Stimulated activated CD8-positive, alpha-beta memory T cell treated with anti-CD3 and anti-CD28 coated beads, Interleukin-4, amount 100 ng/mL, for 4 hours (primary cell): ENCODE measurements around the gene LGR4.
"Not testable (repeated sequence)": the region's sequence is repeated elsewhere in the genome, so short reads cannot be mapped to it uniquely, and the experiment has no call there.

Source experiments
- DNase-seq, 2 donors: peaks; one replicate each; pipeline ENCODE4 v3.0.0-alpha.2; 2020; ENCODE audit warnings: low read depth in 2 of 2, low spot score in 1 of 2

LGR4 gene, protein sequence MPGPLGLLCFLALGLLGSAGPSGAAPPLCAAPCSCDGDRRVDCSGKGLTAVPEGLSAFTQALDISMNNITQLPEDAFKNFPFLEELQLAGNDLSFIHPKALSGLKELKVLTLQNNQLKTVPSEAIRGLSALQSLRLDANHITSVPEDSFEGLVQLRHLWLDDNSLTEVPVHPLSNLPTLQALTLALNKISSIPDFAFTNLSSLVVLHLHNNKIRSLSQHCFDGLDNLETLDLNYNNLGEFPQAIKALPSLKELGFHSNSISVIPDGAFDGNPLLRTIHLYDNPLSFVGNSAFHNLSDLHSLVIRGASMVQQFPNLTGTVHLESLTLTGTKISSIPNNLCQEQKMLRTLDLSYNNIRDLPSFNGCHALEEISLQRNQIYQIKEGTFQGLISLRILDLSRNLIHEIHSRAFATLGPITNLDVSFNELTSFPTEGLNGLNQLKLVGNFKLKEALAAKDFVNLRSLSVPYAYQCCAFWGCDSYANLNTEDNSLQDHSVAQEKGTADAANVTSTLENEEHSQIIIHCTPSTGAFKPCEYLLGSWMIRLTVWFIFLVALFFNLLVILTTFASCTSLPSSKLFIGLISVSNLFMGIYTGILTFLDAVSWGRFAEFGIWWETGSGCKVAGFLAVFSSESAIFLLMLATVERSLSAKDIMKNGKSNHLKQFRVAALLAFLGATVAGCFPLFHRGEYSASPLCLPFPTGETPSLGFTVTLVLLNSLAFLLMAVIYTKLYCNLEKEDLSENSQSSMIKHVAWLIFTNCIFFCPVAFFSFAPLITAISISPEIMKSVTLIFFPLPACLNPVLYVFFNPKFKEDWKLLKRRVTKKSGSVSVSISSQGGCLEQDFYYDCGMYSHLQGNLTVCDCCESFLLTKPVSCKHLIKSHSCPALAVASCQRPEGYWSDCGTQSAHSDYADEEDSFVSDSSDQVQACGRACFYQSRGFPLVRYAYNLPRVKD

DNA sequence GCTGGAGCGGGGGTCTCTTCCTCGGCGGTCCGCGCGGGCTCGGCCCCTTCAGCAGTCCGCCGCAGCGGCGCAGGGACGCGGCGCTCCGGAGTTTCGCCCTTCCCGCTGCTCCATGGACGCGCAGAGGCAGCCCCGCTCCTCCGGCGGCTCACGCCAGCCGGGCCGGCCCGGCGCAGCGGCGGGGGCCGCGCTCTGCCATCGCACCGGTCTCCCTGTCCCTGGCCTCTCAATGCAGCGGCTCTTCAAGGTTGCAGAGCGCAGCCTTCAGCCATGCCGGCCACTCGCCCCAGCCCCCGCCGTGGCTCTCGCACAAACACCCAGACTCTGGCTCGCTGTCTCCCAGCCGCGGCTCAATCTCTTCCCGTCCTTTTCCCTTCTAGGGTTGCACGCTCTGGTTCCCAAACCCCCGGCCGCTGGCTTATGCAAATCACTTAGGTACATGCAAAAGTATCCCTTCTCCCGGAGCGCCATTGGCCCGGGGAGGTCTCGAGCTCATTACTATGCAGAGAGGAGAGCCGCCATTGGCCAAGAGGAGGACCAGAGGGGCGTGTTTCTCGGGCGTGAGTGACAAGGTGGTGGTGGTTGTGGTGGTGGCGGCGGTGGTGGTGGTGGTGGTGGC is at the start of gene LGR4:
LGR4 (minus strand) TSS at position 393 of the 619 bp plus-strand sequence. CDS start 488 bp downstream, outside the sequence.
- DNase-seq: peak; percentile 26 to 46

- no peak for DNase-seq
Observed at GRCh38 chr11:27520226-27520625, 47.6 kb upstream of the LGR4 start.

DNA sequence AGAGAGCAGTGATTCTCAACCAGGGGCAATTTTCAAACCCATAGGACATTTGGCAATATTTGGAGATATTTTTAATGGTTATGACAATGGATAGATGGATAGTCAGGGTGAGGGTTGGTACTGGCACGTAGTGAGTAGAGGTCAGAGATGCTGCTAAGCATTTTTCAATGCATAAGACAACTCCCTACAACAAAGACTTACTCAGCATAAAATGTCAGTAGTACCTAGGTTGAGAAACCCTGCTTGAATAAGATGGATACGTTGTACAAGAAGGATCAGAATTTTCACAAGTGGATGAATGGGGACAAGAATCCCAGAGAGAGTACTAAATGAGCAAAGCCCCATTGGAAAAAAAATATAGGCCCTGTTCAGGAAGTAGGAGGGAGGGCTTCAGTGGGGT is 45.9 kb upstream of the LGR4 start:
- no peak for DNase-seq

GRCh38 chr11:27517490-27517889 is 44.9 kb upstream of the LGR4 start:
- DNase-seq: not testable (repeated sequence)

GRCh38 chr11:27514558-27514957 is 42.0 kb upstream of the LGR4 start:
- no peak for DNase-seq

DNA sequence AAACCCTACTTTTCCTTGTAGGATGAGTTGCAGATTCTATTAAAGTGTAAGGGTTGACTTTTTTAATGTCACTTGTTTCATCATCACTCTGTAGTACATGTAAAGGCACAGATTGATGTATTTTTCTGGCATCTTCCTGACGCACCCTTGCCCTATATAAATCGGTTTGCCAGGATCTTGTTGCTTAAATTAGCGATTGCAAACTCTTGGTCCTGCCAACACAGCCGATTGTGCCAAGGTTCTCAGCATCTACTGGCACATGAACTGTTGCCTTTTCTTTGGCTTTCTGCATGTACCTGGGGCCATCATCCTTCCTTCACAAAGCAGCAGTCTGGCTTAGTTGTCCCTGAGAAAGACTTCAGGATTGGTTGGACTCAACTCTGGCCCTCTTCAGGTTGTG is 41.5 kb upstream of the LGR4 start:
- no peak for DNase-seq

GRCh38 chr11:27513389-27513788 is 40.8 kb upstream of the LGR4 start:
- no peak for DNase-seq

- DNase-seq: no peak
Observed at GRCh38 chr11:27512238-27512637, 39.6 kb upstream of the LGR4 start.

GRCh38 chr11:27509908-27510307 is 37.3 kb upstream of the LGR4 start:
- no peak for DNase-seq

- no peak for DNase-seq
Observed at GRCh38 chr11:27507557-27508322, 35.1 kb upstream of the LGR4 start.

DNA sequence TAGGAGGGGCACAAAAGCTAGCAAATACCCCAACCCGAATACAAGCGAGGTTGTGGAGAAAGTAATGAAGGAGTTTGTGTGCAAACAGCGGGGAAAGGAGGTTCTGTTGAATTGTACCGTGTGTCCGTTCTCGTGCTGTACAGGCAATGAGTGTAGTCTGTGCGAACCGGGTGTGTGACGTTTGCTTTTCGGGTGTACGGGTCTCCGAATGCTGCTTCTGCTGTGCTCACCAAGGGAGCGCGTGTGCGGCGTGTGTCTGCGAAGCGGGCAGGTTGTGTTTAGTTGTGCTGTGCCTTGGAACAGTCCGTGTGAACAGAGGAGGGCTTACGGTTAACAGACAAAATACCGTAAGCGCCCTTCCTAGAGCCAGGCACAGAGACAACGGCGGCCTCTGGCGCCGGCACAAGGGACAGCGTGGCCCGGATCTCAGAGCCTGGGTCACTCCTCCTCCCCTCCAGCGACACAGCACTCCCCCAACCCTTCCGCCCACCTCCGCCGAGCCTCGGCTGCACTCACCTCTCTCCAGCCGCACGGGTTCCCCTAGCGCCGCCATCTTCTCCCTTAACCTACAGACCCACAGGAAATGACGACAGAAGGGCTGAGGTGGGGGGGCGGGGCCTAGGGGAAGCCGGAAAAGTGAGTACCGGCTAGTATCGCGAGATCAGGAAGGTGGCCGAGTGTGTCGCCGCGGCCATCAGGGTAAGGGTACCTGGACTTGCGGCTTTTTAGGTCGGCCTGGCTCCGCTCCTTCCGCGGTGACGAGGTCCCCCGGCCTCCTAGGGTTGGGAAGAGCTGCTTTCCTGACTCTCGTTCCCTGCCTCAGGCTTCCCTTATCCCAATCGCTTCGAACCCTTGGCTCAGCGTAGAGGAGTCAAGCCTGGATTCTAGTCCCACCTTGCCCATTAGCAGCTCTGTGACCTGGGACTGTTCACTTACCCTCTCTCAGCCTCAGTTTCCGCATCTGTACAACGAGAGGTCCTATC is 33.9 kb upstream of the LGR4 start, which contains the start of gene LIN7C:
LIN7C (minus strand) TSS at position 570 of the 983 bp plus-strand sequence; CDS start at position 553, 17 bp downstream.
- peak; percentile 93 to 94 for DNase-seq

GRCh38 chr11:27505781-27506180 is 33.2 kb upstream of the LGR4 start:
- DNase-seq: no peak

GRCh38 chr11:27504205-27504604 is 31.6 kb upstream of the LGR4 start:
- DNase-seq: no peak

DNA sequence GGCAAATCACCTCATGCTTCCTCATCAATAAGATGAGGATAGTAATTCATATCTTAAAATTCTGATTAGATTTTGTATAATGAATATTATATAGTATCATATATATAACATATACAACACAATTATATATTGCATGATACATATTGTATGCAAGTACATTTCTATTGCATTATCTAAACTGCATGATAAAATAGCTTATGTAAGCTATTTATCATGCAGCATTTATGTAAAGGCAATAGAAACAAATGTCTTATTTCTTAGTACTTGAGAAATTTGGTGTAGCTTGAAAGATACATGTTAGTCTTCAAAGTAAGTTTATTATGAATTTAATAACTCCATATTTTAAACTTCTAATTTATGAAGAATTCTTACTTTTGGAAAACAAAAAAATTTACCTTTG is 28.5 kb upstream of the LGR4 start:
- no peak for DNase-seq

DNA sequence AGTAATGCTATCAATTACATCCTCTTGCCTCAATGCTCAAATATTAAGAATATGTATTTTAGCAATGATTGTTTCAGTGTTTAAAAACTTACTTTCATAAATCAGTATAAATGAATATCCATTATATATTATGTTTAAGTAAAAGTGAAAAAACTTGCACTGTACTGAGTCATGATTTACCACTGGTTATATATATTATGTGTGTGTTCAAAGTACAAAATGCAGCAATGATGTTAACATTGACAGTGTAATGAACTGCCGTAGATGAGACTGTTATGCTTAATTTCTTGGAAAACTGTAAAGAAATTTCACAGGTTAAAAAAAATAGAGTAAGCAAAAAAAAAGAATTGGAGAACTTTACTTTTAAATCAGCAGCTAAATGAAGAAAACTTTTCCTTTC is 25.3 kb upstream of the LGR4 start:
- no peak for DNase-seq

DNA sequence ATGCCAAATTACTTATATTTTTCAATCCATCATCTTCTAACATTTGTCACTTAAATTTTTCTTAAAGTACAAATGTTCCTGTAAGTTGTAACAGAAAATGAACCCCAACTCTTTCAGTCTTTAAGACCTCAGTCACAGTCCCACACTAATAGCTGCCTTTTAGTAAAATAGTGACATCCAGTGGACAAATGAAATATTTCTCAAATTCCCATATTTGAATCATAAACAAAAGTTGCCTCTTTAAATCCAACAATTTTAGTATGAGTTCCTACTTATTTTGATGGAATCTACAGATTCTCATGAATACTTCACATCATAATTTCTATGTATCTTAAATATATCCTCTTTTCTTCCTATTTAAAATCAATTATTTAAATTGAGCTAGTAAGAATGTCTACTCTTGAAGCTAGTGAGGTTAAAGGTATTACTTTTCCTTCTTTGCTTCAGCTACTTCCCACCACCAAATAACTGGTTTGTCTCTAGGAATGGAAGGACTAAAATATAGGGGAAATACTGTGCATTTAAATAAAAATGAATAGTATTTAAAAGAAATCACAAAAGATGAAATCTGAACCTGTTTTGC is 24.8 kb upstream of the LGR4 start:
- no peak for DNase-seq

DNA sequence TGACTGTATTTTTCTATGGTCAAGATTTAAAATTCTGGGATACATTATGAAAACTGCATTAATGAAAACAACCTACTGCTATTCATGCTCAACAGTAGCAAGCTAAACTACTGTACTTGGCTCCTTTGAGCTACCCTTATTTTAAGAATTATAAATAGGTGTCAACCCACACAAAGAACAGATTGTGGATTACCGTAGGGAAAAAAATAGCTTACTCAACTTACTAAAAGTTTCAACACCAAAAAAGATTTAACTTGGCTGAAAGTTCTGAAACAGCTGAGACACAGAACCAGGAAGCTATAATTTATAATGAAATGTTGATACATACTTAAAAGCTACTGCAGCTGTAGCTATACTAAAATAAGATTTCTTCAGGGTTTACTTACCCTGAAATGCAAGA is 23.9 kb upstream of the LGR4 start:
- no peak for DNase-seq

DNA sequence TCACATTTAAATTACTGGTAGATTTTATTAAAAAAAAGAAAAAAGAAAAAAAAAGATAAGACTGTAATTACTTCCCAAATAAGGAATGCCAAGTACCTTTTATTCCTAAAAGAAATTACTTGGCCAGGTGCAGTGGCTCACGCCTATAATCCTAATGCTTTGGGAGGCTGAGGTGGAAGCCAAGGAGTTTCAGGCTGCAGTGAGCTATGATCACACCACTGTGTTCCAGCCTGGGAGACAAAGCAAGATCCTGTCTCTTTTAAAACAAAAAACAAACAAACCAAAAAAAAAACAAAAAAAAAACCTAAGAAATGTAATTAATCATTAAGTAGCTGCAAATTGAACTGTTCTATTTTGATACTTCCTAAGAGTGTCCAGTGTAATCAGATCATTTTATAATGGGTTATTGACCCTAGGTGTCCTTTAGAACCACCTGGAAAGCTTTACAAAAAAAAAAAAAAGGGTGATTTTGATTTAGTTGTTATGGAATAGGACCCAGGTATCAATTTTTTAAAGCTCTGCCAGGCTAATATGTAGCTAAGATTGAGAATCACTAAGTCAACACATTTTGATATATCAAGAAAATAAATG is 23.2 kb upstream of the LGR4 start:
- no peak for DNase-seq

DNA sequence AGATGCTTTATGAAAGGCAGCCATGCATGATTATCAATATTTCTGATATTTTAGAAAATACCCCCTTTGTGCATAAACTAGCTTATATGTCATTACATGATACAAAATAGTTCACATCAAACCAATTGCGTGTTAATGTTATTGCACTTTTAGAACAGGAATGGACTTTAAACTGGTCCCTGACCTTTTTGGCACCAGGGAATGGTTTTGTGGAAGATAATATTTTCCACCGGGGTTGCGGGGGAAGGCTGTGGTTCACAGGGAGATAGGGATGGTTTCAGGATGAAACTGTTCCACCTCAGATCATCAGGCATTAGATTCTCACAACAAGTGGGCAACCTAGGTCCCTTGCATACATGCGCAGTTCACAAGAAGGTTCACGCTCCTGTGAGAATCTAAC is 16.5 kb upstream of the LGR4 start:
- DNase-seq: no peak
